OCI-LY3 (cell line): ENCODE data around the gene BRPF1.

Experiments used
- CTCF ChIP-seq: fragments of 200-600, 300-600 bp; sonication (generic); IDR thresholded peaks from 2 replicates; pipeline ENCODE4 v1.5.1; 2014; ENCODE audit warnings: antibody characterized with exemption, low read length, low read depth
- EZH2phosphoT487 ChIP-seq: fragments of 200-600 bp; shearing (Covaris generic); IDR thresholded peaks from 2 replicates; pipeline ENCODE4 v1.6.1; 2018; ENCODE audit warnings: antibody characterized with exemption, mixed run types, low read depth

- TF ChIP-seq CTCF (no peak), EZH2phosphoT487 (no peak)
These were observed 21.3 kb upstream of the BRPF1 start for GRCh38 chr3:9710174-9710739.
